GM19455 (cell line): ENCODE measurements around the gene DHX40.
"Not testable (repeated sequence)": the region's sequence is repeated elsewhere in the genome, so short reads cannot be mapped to it uniquely, and the experiment has no call there.

ENCODE experiments used
- ATAC-seq: cut with Tn5 transposase; IDR thresholded peaks from one replicate; pipeline ENCODE4 v1.9.1; 2021; ENCODE audit not compliant: unreplicated experiment

DHX40 gene

GRCh38 chr17:59565171-59565958 lies at the start of gene DHX40:
Gene DHX40, plus strand, starts transcription at chr17:59565610. Its CDS starts 62 bp downstream, at chr17:59565672.
- peak; percentile 66 for ATAC-seq

- ATAC-seq = no peak
Measured at GRCh38 chr17:59516451-59516850, 49.0 kb upstream of the DHX40 start.

- no peak for ATAC-seq
Measured at GRCh38 chr17:59519132-59519531, 46.3 kb upstream of the DHX40 start.

- no peak for ATAC-seq
Measured at GRCh38 chr17:59520251-59520650, 45.2 kb upstream of the DHX40 start.

- ATAC-seq = no peak
Measured at GRCh38 chr17:59521465-59522126, 43.8 kb upstream of the DHX40 start.

- ATAC-seq = not testable (repeated sequence)
Measured at GRCh38 chr17:59524930-59525329, 40.5 kb upstream of the DHX40 start.

- ATAC-seq = no peak
Measured at GRCh38 chr17:59525668-59526067, 39.7 kb upstream of the DHX40 start.

- no peak for ATAC-seq
Measured at GRCh38 chr17:59526451-59526850, 39.0 kb upstream of the DHX40 start.

- no peak for ATAC-seq
Measured at GRCh38 chr17:59527325-59527917, 38.0 kb upstream of the DHX40 start.

- no peak for ATAC-seq
Measured at GRCh38 chr17:59527931-59528330, 37.5 kb upstream of the DHX40 start.

GRCh38 chr17:59530531-59530930 lies 34.9 kb upstream of the DHX40 start:
- ATAC-seq = no peak

- ATAC-seq = no peak
Measured at GRCh38 chr17:59533694-59534093, 31.7 kb upstream of the DHX40 start.

GRCh38 chr17:59534583-59534982 lies 30.8 kb upstream of the DHX40 start:
- ATAC-seq = no peak

GRCh38 chr17:59538195-59538909 lies 27.1 kb upstream of the DHX40 start:
- ATAC-seq = no peak

- ATAC-seq = no peak
Measured at GRCh38 chr17:59542960-59543635, 22.3 kb upstream of the DHX40 start.

- no peak for ATAC-seq
Measured at GRCh38 chr17:59545942-59546341, 19.5 kb upstream of the DHX40 start.

- no peak for ATAC-seq
Measured at GRCh38 chr17:59547131-59547915, 18.1 kb upstream of the DHX40 start.

GRCh38 chr17:59548985-59549384 lies 16.4 kb upstream of the DHX40 start:
- not testable (repeated sequence) for ATAC-seq

- no peak for ATAC-seq
Measured at GRCh38 chr17:59550703-59551102, 14.7 kb upstream of the DHX40 start.

GRCh38 chr17:59558039-59558438 lies 7.4 kb upstream of the DHX40 start:
- ATAC-seq = no peak
